ENCODE data around the gene PGGT1B.

Gene PGGT1B

DNA sequence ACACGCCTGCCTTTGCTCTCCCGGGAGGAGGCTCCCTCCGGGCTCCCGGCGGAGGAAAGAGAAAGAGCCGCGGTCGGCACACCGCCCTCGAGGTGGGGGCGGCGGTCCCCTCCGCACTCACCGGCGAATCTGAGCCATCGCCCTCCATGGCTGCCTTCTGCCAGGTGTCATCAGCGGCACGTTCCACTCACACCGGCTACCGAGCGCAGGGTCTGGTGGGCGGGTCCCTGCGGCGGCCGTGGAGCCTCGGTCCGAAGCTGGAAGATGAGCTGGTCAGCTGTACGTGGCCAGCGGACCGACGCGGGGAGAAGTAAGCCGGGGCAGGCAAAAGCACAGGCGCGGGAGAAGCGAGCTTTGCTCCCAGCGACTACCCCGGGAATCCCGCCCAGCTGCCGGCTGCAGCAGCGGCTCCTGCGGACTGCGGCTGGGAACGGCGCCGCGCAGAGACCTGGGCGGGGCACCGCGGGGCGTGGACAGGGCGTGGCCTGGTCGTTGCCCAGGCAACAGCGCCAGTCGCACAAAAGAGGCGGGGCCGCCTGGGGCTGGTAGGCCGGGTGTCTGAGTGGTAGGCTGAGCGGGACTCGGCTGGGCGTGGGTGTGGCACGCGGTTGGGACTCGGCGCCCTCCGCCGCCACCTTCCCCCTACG is 93.1 kb downstream of the PGGT1B start, which contains the start of gene TRIM36:
TSS of gene TRIM36 (minus strand) at position 422 of the 647 bp plus-strand sequence. CDS start at position 148, 274 bp downstream.
- Mint-ChIP-seq H3K27me3 (ENCODE audit: low read depth, poor library complexity) (peaks cover 54% of the 10 kb centered on the region), H3K36me3 (ENCODE audit: low read depth) (peaks cover 39% of the 10 kb centered on the region), H3K4me3 (peak within 1 kb of the TSS; percentile 87), H3K4me1 (peaks cover 13% of the 10 kb centered on the region), H3K9me3 (peaks cover 40% of the 10 kb centered on the region), H3K27ac (no peak within 1 kb of the TSS)
- no peak for TF ChIP-seq CTCF (IDR thresholded peaks at IDR 0.05)
- peak; percentile 98 for DNase-seq

DNA sequence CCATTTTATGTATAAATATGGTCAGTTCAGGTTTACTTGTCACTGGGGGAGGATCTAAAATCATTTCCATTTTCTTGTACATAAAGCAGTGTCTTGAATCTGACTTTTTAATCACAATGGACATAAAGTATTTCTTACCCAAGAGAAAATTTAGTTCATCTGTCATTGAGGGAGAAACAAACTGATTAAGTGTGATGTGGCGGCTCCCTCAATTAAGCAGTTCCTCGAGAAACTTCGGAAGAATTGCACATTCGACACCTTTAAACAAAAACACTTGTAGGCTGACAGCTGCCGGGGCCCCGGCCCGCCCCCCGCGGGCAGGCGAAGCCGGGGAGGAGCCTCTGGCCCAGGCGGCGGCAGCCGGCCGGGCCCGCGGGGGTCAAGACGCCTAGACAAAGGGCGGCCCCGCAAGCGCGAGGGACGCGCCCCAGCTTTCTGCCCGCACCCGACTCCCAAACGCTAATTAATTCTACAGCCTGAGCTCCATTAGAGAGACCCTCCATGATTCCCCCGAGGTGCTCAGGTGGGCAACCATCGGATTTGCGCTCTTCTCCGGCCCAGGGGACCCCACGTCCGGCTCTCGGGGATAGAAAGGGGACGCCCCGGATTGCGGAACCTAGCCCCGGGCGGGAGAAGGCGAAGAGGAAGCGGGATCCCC is 93.7 kb downstream of the PGGT1B start:
- H3K27ac Mint-ChIP-seq = no peak overlapping the region
- H3K4me3 Mint-ChIP-seq = peak overlapping the region; percentile 87
- H3K27me3 Mint-ChIP-seq (ENCODE audit: low read depth, poor library complexity) = peaks cover 47% of the 10 kb centered on the region
- peaks cover 46% of the 10 kb centered on the region for H3K36me3 Mint-ChIP-seq (ENCODE audit: low read depth)
- H3K4me1 Mint-ChIP-seq = peaks cover 13% of the 10 kb centered on the region
- peaks cover 45% of the 10 kb centered on the region for H3K9me3 Mint-ChIP-seq
- no peak for TF ChIP-seq CTCF (IDR thresholded peaks at IDR 0.05)
- DNase-seq = peak; percentile 42

DNA sequence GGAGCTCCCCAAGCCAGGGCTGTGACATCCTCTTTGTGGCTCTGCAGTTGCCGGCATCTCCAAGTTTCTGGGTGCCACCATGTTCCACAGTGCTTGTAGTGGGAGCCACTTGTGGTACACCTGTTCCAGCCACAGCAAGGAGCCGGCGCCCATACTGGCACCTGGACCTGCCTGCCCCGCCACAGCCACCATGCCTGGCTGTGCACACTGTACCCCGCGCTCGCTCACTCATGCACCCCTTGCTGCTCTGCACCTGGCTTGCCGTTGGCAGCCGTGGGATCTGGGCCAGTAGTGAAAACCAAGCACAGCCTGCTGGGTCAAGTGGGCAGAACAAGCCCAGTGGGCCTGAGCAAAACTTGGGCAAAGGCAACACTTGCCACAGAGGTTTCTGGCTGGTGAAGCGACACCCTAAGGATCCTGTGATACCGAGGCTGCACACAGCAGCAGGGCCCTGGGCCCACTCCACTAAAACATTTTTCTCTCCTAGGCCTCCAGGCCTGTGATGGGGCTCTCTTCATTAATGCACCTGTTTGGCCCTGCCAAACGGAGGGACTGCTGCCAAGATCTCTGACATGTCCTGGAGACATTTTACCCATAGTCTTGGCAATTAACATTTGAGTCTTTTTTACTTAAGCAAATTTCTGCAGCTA is 95.8 kb downstream of the PGGT1B start:
- peaks cover 52% of the 10 kb centered on the region for H3K36me3 Mint-ChIP-seq (ENCODE audit: low read depth)
- H3K27ac Mint-ChIP-seq = no peak overlapping the region
- no peak for TF ChIP-seq CTCF (IDR thresholded peaks at IDR 0.05)
- H3K4me1 Mint-ChIP-seq = peaks cover 13% of the 10 kb centered on the region
- peaks cover 48% of the 10 kb centered on the region for H3K9me3 Mint-ChIP-seq
- H3K4me3 Mint-ChIP-seq = no peak overlapping the region
- H3K27me3 Mint-ChIP-seq (ENCODE audit: low read depth, poor library complexity) = peaks cover 26% of the 10 kb centered on the region
- no peak for DNase-seq

DNA sequence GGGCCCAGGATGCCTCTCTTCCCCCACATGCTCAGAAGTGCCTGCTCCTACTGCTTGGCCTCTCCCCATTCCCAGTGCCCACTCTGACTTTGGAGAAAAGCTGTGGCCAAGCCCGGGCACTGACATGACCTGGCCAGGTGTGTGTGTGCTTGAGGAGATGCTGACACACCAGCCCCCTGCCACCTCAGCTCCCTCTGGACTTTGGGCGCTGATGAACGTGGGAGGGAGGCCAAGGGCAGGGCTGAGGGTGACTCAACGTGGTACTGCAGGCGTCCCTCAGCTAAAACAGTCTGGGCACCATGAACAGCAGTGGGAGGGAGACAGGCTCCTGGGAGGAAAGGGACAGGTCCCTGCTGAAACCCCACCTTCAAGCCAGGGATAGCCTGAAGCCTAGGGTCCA is 96.9 kb downstream of the PGGT1B start:
- H3K9me3 Mint-ChIP-seq = peaks cover 48% of the 10 kb centered on the region
- no peak overlapping the region for H3K4me3 Mint-ChIP-seq
- peaks cover 52% of the 10 kb centered on the region for H3K36me3 Mint-ChIP-seq (ENCODE audit: low read depth)
- DNase-seq = no peak
- peaks cover 16% of the 10 kb centered on the region for H3K27me3 Mint-ChIP-seq (ENCODE audit: low read depth, poor library complexity)
- no peak overlapping the region for H3K27ac Mint-ChIP-seq
- H3K4me1 Mint-ChIP-seq = peaks cover 8% of the 10 kb centered on the region
- no peak for TF ChIP-seq CTCF (IDR thresholded peaks at IDR 0.05)

DNA sequence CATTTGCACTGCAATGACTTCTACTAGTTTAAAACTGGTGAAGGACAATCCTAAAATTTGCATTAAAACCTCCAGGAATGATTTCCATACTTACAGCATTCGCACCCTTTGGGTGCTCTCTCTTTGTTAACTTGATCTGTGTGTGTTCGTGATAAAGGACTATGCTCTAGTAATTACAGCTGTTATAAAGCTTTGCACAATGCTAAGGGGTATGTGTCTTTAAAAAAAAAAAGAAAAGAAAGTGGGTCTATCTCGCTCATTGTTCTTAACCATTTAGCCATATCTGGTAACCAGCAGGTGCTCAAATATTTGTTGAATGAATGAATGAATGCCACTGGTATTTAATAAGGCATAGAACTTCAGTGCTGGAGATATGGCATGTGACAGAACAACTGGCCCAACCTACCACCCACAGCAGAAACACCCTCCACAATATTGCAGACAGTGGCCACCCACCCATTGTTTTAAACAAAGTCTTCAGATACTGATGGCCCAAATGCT is 101.7 kb downstream of the PGGT1B start:
- H3K36me3 Mint-ChIP-seq (ENCODE audit: low read depth) = peaks cover 48% of the 10 kb centered on the region
- H3K27ac Mint-ChIP-seq = no peak overlapping the region
- TF ChIP-seq CTCF (IDR thresholded peaks at IDR 0.05) = no peak
- no peaks in the 10 kb centered on the region for H3K4me1 Mint-ChIP-seq
- no peaks in the 10 kb centered on the region for H3K27me3 Mint-ChIP-seq (ENCODE audit: low read depth, poor library complexity)
- H3K4me3 Mint-ChIP-seq = no peak overlapping the region
- peaks cover 34% of the 10 kb centered on the region for H3K9me3 Mint-ChIP-seq
- DNase-seq = no peak
